ENCODE measurements around the gene GSDME.

GSDME gene

DNA sequence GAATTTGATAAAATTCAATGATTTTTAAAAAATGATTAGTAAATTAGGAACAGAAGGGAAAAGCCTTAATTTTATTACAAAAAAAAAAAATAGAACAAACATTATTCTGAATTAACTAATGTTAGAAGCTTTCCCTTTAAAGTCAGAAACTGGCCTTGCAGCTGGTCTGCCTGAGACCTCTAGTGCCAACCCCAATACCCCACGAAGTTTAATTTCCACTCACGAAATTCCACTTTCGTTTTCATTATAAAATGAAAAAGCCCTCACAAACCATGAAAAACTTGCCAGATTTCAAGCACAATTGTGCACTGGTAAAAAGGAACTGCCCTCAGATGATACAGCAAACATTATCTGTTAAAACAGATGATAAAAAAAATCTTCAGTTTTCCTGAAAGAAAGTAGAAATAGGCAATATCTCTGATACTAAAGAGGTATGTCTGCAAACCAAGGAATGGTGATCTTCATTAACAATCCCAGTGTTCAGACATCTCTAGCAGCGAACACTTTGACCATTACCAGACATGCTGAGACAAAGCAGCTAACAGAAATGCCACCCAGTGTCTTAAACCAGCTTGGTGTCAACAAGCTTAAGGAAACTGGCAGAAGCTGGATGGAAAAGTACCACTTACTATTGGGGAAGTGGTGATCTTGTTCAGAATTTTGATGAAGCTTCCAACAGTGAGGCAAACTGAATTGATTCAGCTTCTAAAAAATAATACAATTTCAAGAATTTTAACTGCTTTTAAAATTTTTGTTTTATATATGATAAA is 103.8 kb downstream of the GSDME start:
- no peak for DNase-seq (ENCODE audit: low read depth in 2 of 2)

DNA sequence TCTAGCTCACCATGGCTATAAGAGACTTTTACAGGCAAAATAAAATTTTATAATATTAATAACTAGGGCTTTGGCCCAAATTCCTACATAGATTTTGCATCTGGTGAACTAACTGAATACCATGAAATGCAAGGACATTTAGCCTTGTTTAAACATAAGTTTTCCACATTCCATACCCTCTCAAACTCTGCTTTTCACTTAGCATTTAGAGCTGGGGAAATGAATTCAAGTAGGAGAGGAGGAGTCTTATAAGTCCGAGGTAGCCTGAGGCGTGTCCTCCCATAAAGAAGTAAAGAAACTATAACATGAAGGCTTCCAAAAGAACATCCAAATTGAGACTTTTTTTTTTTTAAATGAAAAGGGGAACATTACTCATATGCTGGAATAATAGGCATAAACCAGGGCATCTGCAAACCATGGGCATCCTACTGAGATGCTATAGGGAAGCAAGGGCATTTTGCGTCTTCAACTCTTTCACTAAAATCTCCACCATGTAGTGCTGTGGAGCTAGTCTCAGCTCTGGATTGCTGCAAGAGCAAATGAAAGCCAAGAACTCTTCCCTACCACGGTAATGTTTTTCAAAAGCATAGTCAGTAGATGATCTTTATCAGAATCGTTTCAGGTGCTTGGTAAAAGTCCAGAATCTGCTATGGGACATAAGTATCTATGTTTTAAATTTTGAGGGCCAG is 104.9 kb downstream of the GSDME start:
- no peak for DNase-seq (ENCODE audit: low read depth in 2 of 2)
